Bone marrow (tissue), 2 donors: ENCODE measurements around the gene CLEC4D.
"Not testable (repeated sequence)": the region's sequence is repeated elsewhere in the genome, so short reads cannot be mapped to it uniquely, and the experiment has no call there.

ENCODE experiments used
- DNase-seq, 2 donors: peaks; one replicate each; lab custom pipeline; 2025; lab: John Stamatoyannopoulos, UW

Gene CLEC4D

GRCh38 chr12:8532045-8532444 lies 18.7 kb downstream of the CLEC4D start:
- DNase-seq = no peak

- not testable (repeated sequence) for DNase-seq
Observed at GRCh38 chr12:8537820-8538219, 24.5 kb downstream of the CLEC4D start.

GRCh38 chr12:8540831-8541230 lies 27.5 kb downstream of the CLEC4D start, which contains the start of gene CLEC4E:
Gene CLEC4E, minus strand, starts transcription at chr12:8540905. Its CDS starts 108 bp downstream, at chr12:8540797.
- not testable (repeated sequence) for DNase-seq

GRCh38 chr12:8541562-8541961 lies 28.3 kb downstream of the CLEC4D start:
- DNase-seq = no peak

- peak; percentile 16 to 21 for DNase-seq
Observed at GRCh38 chr12:8544295-8544694, 31.0 kb downstream of the CLEC4D start.

GRCh38 chr12:8546591-8546990 lies 33.3 kb downstream of the CLEC4D start:
- no peak for DNase-seq

- DNase-seq = no peak
Observed at GRCh38 chr12:8547645-8548044, 34.3 kb downstream of the CLEC4D start.

- no peak for DNase-seq
Observed at GRCh38 chr12:8548192-8548591, 34.9 kb downstream of the CLEC4D start.

GRCh38 chr12:8549381-8549780 lies 36.1 kb downstream of the CLEC4D start:
- DNase-seq = no peak

- DNase-seq = no peak
Observed at GRCh38 chr12:8553088-8553627, 39.9 kb downstream of the CLEC4D start.

- DNase-seq = no peak
Observed at GRCh38 chr12:8554451-8555195, 41.3 kb downstream of the CLEC4D start.

- no peak for DNase-seq
Observed at GRCh38 chr12:8556531-8557097, 43.3 kb downstream of the CLEC4D start.

- no peak for DNase-seq
Observed at GRCh38 chr12:8559676-8560075, 46.4 kb downstream of the CLEC4D start.

- DNase-seq = no peak
Observed at GRCh38 chr12:8561011-8561410, 47.7 kb downstream of the CLEC4D start.

- no peak for DNase-seq
Observed at GRCh38 chr12:8562310-8562709, 49.0 kb downstream of the CLEC4D start.

GRCh38 chr12:8563356-8563755 lies 50.1 kb downstream of the CLEC4D start:
- no peak for DNase-seq

GRCh38 chr12:8564656-8565055 lies 51.4 kb downstream of the CLEC4D start:
- no peak for DNase-seq

GRCh38 chr12:8566052-8566451 lies 52.7 kb downstream of the CLEC4D start:
- DNase-seq = not testable (repeated sequence)

- no peak for DNase-seq
Observed at GRCh38 chr12:8566525-8566924, 53.2 kb downstream of the CLEC4D start.
